ENCODE measurements around the gene SLC25A18. TPM values are rescaled to one million over a fixed set of nuclear protein-coding genes. Genes with fewer than 3 reads are reported as not detected.

The SLC25A18 gene
- total and polyA plus RNA-seq, 7 experiments from 2014 or later = 0.08 TPM; not detected in 6

DNA sequence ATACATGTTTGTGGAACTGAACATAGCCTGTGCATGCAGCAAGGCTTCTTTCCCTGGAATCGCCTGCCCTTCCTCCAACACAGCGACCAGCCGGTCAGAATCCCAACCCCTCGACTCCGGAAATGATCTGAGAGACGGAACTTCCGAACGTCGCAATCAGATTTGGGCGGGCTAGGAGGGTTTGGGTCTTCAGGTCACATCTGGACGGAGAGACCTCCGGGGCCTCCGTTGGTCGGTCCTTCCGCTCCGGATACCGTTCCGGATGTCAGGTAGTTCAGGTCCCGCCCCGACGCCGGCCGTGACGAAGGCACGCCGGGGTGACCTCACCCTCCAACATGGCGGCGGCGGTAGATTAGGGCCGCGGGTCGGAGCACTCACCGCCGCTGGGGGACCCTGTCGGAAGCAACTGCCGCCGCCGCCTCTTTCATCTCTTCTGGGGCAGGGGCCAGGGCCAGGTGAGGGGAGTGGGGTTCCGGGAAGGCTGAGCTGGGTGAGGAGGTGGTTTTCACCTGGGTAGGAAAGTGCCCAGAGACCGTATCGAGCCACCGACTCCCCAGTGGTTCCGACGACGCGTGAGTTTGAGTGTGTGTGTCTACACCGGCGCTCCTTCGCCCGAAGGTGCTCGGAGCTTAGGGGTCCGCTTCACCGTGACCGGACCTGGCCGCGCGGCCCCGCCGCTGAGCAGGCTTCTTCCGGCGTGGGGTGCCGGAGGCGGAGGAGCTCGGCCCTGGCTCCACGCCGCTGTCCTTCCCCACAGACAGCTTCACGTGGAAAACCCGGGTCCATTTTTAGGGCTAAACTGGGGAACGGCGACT is 75.3 kb downstream of the SLC25A18 start, which contains the start of gene BCL2L13:
BCL2L13 (plus strand) TSS at position 326 of the 815 bp plus-strand sequence. CDS start 16,955 bp downstream, outside the sequence.
- no peaks in the 10 kb centered on the region for H3K27me3 ChIP-seq (ENCODE audit: control insufficient read depth in 2 of 2, insufficient read depth in 2 of 2, low read length in 2 of 2)
- DNase-seq (peak; percentile 77 to 91 (median 88)), ATAC-seq (peak; percentile 96)
- Mint-ChIP-seq H3K4me1 (peaks cover 17 to 38% (median 34%) of the 10 kb centered on the region in 7 donors), H3K9me3 (peaks cover 0 to 2% (median 0%) of the 10 kb centered on the region in 11 donors), H3K27me3 (no peaks in the 10 kb centered on the region), H3K36me3 (peaks cover 0 to 9% (median 4%) of the 10 kb centered on the region in 5 donors), H3K27ac (peak within 1 kb of the TSS; percentile 92 to 99 (median 96)), H3K4me3 (peak within 1 kb of the TSS; percentile 87 to 95 (median 90))
- ChIA-PET POLR2A (interaction anchor here (0.6 to 1.7 kb wide), 4 partner anchors 9 to 445 kb away, joined by 3 to 8 read pairs (median 6); partner anchors contain the start of gene BID), CTCF (interaction anchor here (0.7 kb wide), 1 partner anchor 14 kb away, joined by 4 read pairs; no protein-coding TSS in a partner anchor)
- peak within 1 kb of the TSS; percentile 73 for H3K4me3 ChIP-seq (ENCODE audit: low read length)
- peak within 1 kb of the TSS; percentile 99 for H3K27ac ChIP-seq (ENCODE audit: low read depth, low read length)
- peaks cover 12 to 18% of the 10 kb centered on the region in 2 donors for H3K4me1 ChIP-seq (ENCODE audit: control insufficient read depth in 2 of 2, insufficient read depth in 2 of 2, low read length in 2 of 2)
- no peaks in the 10 kb centered on the region for H3K9me3 ChIP-seq (ENCODE audit: control insufficient read depth in 2 of 3, low read length in 3 of 3)
- intact Hi-C loops (cut with micrococcal nuclease) = loop anchor here (1.0 to 5.0 kb wide), 8 partner anchors 10 to 554 kb away; partner anchors contain the start of genes ATP6V1E1 (in 2 of the 2), PEX26 (in 2 of the 2), BID (in 1 of the 2) and IL17RA (in 1 of the 2)
- H3K36me3 ChIP-seq (ENCODE audit: control insufficient read depth in 2 of 3, insufficient read depth in 3 of 3, low read length in 3 of 3) = peaks cover 0 to 6% (median 0%) of the 10 kb centered on the region in 3 experiments

GRCh38 chr22:17639247-17639741 is 76.0 kb downstream of the SLC25A18 start:
- H3K27ac Mint-ChIP-seq = peak overlapping the region; percentile 92 to 99 (median 96)
- intact Hi-C loops (cut with micrococcal nuclease) = loop anchor here (2.0 to 5.0 kb wide), 5 partner anchors 68 to 438 kb away; partner anchors contain the start of genes BID (in 1 of the 2) and PEX26 (in 1 of the 2)
- ChIA-PET POLR2A (interaction anchor here (0.6 to 1.7 kb wide), 5 partner anchors 10 to 477 kb away, joined by 3 to 8 read pairs (median 6); partner anchors contain the start of gene BID), CTCF (interaction anchor here (0.7 kb wide), 1 partner anchor 13 kb away, joined by 4 read pairs; no protein-coding TSS in a partner anchor)
- ATAC-seq (peak; percentile 41), DNase-seq (peak in 2 of 9 donors; percentile 18 to 25)
- peak overlapping the region; percentile 87 to 95 (median 90) for H3K4me3 Mint-ChIP-seq
- H3K9me3 Mint-ChIP-seq = peaks cover 0 to 2% (median 0%) of the 10 kb centered on the region in 11 donors
- Histone ChIP-seq H3K4me1 (ENCODE audit: control insufficient read depth in 2 of 2, insufficient read depth in 2 of 2, low read length in 2 of 2) (peaks cover 12 to 18% of the 10 kb centered on the region in 2 donors), H3K4me3 (ENCODE audit: low read length) (peak overlapping the region; percentile 73), H3K9me3 (ENCODE audit: control insufficient read depth in 2 of 3, low read length in 3 of 3) (no peaks in the 10 kb centered on the region), H3K27ac (ENCODE audit: low read depth, low read length) (peak overlapping the region; percentile 99), H3K27me3 (ENCODE audit: control insufficient read depth in 2 of 2, insufficient read depth in 2 of 2, low read length in 2 of 2) (no peaks in the 10 kb centered on the region), H3K36me3 (ENCODE audit: control insufficient read depth in 2 of 3, insufficient read depth in 3 of 3, low read length in 3 of 3) (peaks cover 0 to 6% (median 0%) of the 10 kb centered on the region in 3 experiments)
- no peaks in the 10 kb centered on the region for H3K27me3 Mint-ChIP-seq
- H3K4me1 Mint-ChIP-seq = peaks cover 17 to 38% (median 34%) of the 10 kb centered on the region in 7 donors
- peaks cover 0 to 9% (median 4%) of the 10 kb centered on the region in 5 donors for H3K36me3 Mint-ChIP-seq

Other genes with a start within 250 kb of the SLC25A18 start
- gene CECR2, start 194.0 kb upstream of the SLC25A18 start, total RNA-seq = under 1 TPM in 3 of 5 experiments, not detected in 2; 0.08 to 0.37 (median 0.15) TPM
- not detected for gene CECR2, start 194.0 kb upstream of the SLC25A18 start, polyA plus RNA-seq
- 100 to 1,000 TPM in 1 of 5 experiments, 10 to 100 TPM in 4; 51.0 to 101 (median 80.4) TPM for gene ATP6V1E1, start 65.3 kb downstream of the SLC25A18 start, total RNA-seq
- gene ATP6V1E1, start 65.3 kb downstream of the SLC25A18 start, polyA plus RNA-seq = 100 to 1,000 TPM in 1 of 2 donors, 10 to 100 TPM in 1; 92.2 to 120 TPM
- gene BCL2L13, start 75.3 kb downstream of the SLC25A18 start, total RNA-seq = 10 to 100 TPM; 21.9 to 39.1 (median 32.8) TPM
- 10 to 100 TPM; 44.9 to 48.0 TPM for gene BCL2L13, start 75.3 kb downstream of the SLC25A18 start, polyA plus RNA-seq
- 10 to 100 TPM; 15.4 to 64.6 (median 21.9) TPM for gene BID, start 211.0 kb downstream of the SLC25A18 start, total RNA-seq
- gene BID, start 211.0 kb downstream of the SLC25A18 start, polyA plus RNA-seq = 10 to 100 TPM; 51.4 to 66.2 TPM